GM12873 (cell line): ENCODE results near the gene TRMT10A.

Experiments
- TF ChIP-seq, protein P1 (sequence below): IDR thresholded peaks from 2 replicates; pipeline ENCODE4 v1.5.1; 2012; ENCODE audit warnings: low read depth, mild to moderate bottlenecking, moderate library complexity, low read length, control low read depth; ENCODE audit not compliant: insufficient read depth; ENCODE audit errors: missing control alignments

The TRMT10A gene

DNA sequence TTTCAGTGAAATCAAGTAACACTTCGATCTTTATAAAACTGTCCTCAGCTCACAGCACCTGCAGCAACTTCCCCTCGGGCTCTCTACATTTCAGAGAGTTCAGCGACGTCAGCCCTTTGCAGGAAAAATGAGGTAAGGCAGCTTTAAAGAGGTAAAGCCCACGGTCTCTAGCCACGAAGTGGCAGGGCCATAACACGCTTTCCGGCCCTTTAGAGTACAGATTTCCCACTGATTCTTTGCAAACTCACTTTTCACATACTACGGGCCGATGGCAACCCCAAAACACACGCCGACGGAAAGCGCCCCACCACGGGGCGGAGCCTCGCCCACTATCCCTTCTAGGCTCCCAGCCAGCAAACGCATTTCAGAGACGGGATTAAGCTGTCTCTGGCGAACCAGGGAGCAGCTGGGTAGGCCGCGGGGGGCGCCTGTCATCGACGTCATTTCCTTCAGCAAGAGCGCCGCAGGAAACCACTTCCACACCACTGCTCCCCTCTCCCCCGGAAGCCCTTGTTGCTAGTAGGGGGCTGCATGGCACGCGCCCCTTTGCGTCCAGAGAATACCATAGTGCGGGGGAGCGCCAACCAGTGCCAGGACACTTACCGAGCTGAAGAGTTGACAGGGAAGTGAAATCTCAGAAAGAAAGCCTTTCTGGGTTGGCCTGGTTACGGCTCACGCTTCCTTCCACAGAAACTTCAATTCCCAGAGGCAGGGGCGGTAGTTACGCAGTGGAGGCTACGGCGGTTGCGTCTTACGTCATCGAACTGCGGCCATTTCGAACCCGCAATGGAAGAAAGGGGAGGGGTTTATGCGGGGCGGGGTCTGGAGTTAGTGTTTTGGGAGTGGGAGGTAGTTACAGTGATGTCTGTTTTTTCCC, at the start of gene TRMT10A:
Gene TRMT10A, minus strand, starts transcription at position 730 of the 877 bp plus-strand sequence. CDS start 4,701 bp downstream, outside the sequence.
- TF ChIP-seq, protein P1, sequence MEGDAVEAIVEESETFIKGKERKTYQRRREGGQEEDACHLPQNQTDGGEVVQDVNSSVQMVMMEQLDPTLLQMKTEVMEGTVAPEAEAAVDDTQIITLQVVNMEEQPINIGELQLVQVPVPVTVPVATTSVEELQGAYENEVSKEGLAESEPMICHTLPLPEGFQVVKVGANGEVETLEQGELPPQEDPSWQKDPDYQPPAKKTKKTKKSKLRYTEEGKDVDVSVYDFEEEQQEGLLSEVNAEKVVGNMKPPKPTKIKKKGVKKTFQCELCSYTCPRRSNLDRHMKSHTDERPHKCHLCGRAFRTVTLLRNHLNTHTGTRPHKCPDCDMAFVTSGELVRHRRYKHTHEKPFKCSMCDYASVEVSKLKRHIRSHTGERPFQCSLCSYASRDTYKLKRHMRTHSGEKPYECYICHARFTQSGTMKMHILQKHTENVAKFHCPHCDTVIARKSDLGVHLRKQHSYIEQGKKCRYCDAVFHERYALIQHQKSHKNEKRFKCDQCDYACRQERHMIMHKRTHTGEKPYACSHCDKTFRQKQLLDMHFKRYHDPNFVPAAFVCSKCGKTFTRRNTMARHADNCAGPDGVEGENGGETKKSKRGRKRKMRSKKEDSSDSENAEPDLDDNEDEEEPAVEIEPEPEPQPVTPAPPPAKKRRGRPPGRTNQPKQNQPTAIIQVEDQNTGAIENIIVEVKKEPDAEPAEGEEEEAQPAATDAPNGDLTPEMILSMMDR = no peak

DNA sequence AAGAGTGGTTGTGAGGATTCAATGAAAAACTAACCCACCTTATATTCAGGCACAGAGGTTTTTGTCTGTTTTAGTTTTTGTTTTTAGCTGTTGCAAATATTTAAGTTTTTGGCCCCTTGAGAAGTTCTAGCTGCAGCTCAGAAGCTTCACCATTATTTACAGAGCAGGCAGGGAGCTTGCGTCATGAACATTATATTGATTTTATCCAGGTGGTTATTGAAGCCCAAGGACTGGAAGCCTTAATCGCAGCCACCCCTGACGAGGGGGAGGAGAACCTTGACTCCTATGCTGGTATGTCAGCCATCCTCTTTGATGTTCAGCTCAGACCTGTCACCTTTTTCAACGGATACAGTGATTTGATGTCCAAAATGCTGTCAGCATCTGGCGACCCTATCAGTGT, 48.9 kb upstream of the TRMT10A start:
- TF ChIP-seq, protein P1 = no peak

DNA sequence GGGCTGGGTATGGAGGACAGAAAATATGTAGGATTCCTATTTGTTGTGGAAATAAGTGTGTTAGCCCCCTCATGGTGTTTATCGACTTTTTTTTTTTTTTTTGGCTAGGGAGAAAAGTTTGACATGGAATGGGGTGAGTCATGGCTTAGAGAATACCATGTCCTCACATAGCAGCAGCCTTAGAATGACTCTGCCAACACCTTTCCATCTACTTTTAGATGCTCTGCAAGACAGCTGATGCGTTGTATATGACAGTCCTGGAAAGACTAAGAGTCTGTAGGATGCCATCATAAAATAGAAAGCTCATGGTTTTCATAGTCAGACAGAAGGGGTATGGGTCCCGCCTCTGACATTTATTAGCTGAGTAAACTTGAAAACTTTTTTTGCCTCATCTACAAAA, 48.4 kb upstream of the TRMT10A start:
- TF ChIP-seq, protein P1 = no peak

DNA sequence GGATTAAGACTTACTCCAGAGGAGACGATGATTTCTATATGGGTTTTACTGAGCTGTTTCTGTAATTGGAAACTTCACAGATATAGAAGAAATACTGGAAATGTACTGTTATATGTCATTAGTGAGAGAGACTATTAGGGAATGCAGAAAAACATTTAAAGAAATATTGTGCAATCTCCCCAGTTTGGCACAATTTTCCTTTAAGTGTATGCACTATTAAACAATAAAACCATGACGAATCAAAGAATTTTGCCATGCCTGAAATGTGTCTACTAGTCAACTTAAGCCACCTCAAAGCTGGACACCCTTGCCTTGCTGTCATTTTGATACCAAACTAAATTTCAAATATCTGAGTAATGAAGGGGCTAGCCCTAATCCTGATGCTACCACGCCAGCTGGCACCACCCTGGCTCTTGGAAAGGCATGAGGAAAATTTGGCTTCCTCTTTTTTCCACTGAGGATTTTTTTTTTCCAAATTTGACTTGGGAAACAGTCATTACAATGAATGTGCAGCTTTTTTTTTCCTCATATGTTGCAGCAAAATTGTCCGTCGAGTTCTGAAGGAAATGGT, 46.9 kb upstream of the TRMT10A start:
- TF ChIP-seq, protein P1 = no peak

DNA sequence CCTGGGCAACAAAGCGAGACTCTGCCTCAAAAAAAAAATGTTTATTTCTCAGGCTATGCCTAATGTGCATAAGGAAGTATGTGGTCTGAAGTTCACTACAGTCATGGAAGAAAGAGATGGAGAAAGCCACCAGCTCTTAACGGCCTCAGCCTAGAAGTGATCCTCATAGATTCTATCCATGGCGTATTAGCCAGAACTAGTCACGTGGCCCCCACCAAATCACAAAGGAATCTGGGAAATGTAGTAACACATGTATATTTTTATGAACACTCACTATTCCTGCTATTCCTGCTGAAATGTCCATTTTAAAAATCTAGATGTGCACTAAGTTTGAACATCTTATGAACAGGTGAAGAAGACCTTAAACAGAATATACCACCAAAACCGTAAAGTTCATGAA, 44.6 kb upstream of the TRMT10A start:
- TF ChIP-seq, protein P1 = no peak

DNA sequence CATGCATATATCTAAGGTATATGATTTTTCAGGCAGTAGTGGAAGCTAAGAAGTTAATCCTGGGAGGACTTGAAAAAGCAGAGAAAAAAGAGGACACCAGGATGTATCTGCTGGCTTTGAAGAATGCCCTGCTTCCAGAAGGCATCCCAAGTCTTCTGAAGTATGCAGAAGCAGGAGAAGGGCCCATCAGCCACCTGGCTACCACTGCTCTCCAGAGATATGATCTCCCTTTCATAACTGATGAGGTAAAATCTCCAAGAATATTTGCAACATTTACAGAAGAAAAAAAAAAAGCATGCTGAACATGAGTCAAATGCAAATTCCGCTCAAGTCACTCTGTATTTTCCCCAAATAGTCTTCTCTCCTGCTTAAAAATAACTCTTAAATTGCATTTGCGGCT, 42.9 kb upstream of the TRMT10A start:
- TF ChIP-seq, protein P1 = no peak

DNA sequence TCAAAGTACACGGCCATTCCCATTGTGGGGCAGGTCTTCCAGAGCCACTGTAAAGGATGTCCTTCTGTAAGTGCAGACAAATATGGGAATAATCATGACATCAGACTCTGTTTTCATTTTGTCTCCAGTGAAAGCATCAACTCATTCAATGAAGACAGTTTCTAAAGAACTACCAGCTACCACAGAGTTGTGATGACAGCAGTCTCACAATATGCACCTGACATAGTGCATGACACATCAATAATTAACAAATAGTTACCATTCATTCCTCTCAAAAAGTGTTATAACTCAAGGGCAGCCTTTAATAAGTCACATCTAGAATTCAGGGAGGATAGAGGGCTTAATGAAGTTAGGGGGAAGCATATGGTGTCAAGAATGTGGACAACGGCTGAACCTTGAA, 31.0 kb upstream of the TRMT10A start:
- TF ChIP-seq, protein P1 = no peak
